ENCODE measurements around the gene PTDSS2. TPM values are rescaled to one million over a fixed set of nuclear protein-coding genes. Genes with fewer than 3 reads are reported as not detected.

Gene PTDSS2
- total RNA-seq, 4 donors from 2014 or later = 33.0 to 45.2 (median 39.0) TPM

DNA sequence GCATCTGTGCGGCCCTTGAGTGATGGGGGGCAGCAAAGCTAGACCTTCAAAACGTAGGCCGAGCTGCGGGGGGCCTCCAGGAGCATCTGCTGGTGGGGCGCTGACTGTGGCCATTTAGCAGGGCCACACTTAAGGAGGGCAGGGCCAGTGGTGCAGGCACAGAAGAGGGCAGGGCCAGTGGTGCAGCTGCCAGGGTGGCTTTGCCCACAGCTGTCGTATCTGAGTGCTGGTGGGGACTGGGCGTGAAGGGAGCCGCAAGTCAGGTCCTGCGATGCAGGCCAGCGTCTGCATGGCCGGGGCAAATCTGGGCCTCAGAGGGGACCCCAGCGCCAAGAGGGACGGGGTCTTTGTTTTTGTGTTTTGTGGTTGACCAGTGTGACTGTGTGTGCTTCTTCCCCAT lies 29.2 kb downstream of the PTDSS2 start:
- TF ChIP-seq, protein P1, sequence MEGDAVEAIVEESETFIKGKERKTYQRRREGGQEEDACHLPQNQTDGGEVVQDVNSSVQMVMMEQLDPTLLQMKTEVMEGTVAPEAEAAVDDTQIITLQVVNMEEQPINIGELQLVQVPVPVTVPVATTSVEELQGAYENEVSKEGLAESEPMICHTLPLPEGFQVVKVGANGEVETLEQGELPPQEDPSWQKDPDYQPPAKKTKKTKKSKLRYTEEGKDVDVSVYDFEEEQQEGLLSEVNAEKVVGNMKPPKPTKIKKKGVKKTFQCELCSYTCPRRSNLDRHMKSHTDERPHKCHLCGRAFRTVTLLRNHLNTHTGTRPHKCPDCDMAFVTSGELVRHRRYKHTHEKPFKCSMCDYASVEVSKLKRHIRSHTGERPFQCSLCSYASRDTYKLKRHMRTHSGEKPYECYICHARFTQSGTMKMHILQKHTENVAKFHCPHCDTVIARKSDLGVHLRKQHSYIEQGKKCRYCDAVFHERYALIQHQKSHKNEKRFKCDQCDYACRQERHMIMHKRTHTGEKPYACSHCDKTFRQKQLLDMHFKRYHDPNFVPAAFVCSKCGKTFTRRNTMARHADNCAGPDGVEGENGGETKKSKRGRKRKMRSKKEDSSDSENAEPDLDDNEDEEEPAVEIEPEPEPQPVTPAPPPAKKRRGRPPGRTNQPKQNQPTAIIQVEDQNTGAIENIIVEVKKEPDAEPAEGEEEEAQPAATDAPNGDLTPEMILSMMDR (IDR thresholded peaks at IDR 0.05) = no peak
- DNase-seq (ENCODE audit: low spot score) = no peak
- no peak for ATAC-seq (ENCODE audit: low FRiP score)

- TF ChIP-seq, protein P1 (IDR thresholded peaks at IDR 0.05) = no peak
- ATAC-seq (ENCODE audit: low FRiP score) (no peak), DNase-seq (ENCODE audit: low spot score) (no peak)
Measured at GRCh38 chr11:484616-485015, 34.5 kb downstream of the PTDSS2 start.

DNA sequence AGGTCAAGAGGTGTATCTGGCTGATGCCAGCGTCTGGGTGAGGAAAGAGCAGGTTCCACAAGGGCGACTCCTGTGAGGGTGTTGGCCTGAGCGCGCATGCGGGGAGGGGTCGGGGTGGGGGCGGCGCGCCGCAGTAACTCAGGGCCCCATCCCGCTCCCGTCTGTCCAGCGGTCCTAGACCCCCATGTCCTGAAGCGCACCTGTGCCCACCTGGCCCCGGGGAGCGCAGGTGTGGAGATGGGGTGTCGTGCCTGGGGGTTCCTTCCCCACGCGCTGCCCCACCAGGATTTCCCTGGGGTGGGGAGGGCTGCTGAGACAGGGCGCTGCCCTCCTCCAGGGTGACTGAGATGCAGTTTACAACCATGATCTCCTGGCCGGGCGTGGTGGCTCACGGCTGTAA lies 36.1 kb downstream of the PTDSS2 start:
- ATAC-seq (ENCODE audit: low FRiP score) = no peak
- TF ChIP-seq, protein P1 (IDR thresholded peaks at IDR 0.05) = no peak

GRCh38 chr11:487571-488021 lies 37.5 kb downstream of the PTDSS2 start:
- DNase-seq (ENCODE audit: low spot score) (no peak), ATAC-seq (ENCODE audit: low FRiP score) (no peak)
- TF ChIP-seq, protein P1 (IDR thresholded peaks at IDR 0.05) = no peak

More for the DNA sequence above, 36.1 kb downstream of the PTDSS2 start:
- DNase-seq (ENCODE audit: low spot score) = no peak

DNA sequence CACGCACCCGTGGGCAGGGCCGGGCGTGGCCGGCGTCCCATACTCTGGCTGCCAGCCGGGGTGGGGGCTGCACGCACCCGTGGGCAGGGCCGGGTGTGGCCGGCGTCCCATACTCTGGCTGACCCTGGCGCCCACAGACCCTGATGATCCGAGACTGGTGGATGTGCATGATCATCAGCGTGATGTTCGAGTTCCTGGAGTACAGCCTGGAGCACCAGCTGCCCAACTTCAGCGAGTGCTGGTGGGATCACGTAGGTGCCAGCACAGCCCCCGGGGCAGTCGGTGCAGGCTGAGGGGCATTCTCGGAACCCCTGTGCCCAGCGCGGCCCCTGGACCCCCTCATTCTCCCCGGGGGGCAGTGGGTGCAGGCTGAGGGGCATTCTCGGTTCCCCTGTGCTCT lies 38.0 kb downstream of the PTDSS2 start:
- no peak for ATAC-seq (ENCODE audit: low FRiP score)
- DNase-seq (ENCODE audit: low spot score) = no peak
- TF ChIP-seq, protein P1 (IDR thresholded peaks at IDR 0.05) = no peak

- DNase-seq (ENCODE audit: low spot score) = no peak
Measured at GRCh38 chr11:488579-488978, 38.5 kb downstream of the PTDSS2 start.

DNA sequence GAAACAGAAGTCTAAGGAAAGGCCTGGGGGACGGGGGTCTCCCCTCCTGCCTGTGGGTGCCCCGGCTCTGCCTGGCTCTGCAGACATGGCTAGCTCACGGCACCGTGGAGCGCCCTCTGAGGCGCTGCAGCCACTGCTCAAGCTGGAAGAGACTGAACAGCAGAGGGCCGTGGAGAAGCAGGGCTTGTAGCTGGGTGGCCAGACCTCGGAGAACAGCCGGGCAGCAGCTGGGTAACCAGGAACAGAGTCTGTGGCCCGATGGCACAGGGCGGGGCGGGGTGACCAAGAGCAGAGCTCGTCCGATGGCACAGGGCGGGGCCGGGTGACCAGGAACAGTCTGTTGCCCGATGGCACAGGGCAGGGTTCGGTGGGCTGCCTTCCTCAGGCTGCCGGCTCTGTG lies 38.9 kb downstream of the PTDSS2 start:
- TF ChIP-seq, protein P1 (IDR thresholded peaks at IDR 0.05) = no peak
- DNase-seq (ENCODE audit: low spot score) (no peak), ATAC-seq (ENCODE audit: low FRiP score) (peak; percentile 7)

More at GRCh38 chr11:488579-488978, 38.5 kb downstream of the PTDSS2 start:
- TF ChIP-seq, protein P1 (IDR thresholded peaks at IDR 0.05) = no peak
- ATAC-seq (ENCODE audit: low FRiP score) = peak; percentile 7
